Hippocampal formation (tissue), 2 donors: ENCODE results near the gene TP73.
A peak's percentile ranks its signal among the peaks of the same experiment; 100 is the strongest.

ENCODE experiments used
- DNase-seq, 2 donors: peaks; one replicate each; lab custom pipeline; 2025; lab: John Stamatoyannopoulos, UW

Gene TP73

GRCh38 chr1:3653286-3653618 is 936 bp downstream of the TP73 start:
- no peak for DNase-seq

DNA sequence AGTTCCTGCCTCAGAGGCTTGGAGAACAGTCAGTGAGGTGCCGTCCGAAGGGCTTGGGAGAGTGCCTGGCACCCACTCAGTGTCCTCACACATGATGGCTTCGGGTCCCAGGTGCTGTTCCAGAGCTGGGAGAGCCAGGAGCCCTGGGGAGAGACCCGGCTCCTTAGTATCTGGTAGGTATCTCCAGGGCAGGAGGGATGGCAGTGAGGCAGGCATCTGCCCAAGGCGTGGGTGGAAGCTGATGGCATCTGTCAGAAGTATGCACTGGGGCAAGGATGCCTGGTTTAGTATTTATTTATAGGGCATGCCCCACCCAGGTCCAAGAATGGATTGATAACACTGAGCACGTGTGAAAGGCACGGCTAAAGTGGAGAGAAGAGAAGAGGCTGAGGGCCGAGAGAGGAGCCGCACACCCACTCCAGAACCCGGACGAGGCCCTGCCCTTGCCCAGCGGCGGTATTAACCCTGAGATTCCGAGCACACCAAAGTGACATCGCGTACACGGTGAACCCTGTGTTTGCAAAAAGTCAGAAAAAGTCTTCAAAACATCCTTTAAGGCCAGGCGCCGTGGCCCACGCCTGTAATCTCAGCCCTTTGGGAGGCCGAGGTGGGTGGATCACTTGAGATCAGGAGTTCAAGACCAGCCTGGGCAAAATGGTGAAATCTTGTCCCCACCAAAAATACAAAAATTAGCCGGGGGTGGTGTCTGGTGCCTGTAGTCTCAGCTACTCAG is 2.4 kb downstream of the TP73 start:
- DNase-seq: no peak

GRCh38 chr1:3656450-3657095 is 4.3 kb downstream of the TP73 start:
- no peak for DNase-seq

DNA sequence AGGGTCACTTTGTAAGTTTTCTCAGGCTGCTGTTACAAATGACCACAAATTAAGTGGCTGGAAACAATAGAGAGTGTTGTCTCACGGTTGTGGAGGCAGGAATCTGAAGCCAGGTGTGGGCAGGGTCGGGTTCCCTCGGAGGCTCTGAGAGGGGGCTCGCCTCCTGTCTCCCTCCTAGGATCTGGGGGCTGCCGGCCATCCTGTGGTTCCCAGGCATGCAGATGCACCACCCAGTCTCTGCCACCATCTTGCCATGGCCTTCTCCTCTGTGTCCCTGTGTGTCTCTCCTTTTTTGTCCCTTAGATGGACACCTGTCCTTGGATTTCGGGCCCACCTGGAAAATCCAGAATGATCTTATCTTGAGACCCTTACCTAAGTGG is 4.8 kb downstream of the TP73 start:
- no peak for DNase-seq

GRCh38 chr1:3657578-3658230 is 5.4 kb downstream of the TP73 start:
- DNase-seq: no peak

GRCh38 chr1:3658231-3658615 is 5.9 kb downstream of the TP73 start:
- no peak for DNase-seq

- no peak for DNase-seq
Measured at GRCh38 chr1:3659093-3659492, 6.8 kb downstream of the TP73 start.

DNA sequence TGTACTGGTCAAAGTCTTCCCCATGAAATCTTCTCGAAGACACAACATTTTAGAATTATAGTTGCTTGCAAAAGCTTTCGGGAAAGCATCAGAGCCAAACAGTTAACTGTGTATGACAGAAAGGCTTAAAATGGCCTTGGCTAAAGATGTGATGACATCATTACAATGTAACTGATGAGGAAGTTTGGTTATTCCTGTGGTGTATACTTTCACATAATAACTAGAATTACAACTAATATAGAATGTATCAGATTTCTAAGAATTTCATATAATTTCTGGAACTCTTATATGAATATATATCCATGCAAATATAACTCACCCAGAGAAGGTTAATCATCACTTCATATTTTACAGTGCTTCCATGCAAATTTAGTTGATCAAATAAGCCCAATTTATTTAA is 8.4 kb downstream of the TP73 start:
- DNase-seq: no peak

- no peak for DNase-seq
Measured at GRCh38 chr1:3661631-3662030, 9.3 kb downstream of the TP73 start.

GRCh38 chr1:3662080-3662671 is 9.9 kb downstream of the TP73 start:
- DNase-seq: no peak

DNA sequence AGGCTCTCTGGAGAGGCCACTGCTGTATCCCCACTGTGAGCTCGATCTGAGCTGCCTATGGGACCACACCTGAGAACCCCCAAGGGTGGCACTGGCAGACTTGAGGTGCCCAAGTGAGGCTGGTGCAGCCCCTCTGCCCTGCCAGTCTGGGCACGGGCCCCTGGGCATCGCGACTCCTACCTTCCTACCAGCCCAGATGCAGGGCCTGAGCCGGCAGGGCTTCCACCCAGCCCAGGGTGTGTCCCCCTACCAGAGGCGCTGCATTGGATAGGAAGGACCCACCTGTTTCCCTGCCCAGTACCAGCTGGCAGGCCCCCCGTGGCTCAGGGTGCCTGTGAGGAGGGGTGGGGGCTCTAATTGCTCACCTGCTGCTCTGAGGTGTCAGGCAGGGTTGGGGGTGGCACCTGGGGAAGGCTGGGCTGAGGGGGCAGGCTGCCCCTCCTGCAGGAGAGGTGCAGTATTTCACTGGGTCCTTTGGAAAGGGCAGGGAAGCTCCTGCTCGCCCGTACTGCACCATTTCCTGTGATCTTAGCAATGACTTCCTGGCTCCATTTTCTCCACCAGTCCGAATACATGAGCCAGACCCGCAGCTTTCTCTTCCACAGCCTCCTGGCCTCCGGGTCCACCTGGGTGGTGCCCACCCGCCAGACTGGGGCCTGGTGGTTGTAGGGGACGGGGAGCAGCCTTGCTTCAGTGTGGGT is 11.8 kb downstream of the TP73 start:
- no peak for DNase-seq

GRCh38 chr1:3664700-3665375 is 12.5 kb downstream of the TP73 start:
- DNase-seq: no peak

DNA sequence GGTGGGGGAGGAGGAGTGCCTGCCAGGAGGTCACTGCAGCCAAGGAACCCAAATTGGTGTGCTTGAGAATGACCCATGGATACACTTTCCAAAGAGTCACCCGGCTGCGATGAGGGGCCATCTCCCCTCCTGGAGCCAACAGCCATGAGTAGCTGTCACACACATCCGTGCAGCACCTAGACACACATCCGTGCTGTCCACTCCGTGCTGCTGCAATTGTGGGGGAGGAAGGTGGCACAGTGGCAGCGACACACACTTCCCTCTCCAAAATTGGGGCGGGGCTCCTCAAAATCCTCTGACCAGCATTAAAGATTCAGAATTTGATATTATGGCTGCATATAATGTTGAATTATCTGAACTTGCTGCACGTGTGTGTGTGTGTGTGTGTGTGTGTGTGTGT is 15.8 kb downstream of the TP73 start:
- DNase-seq: no peak

DNA sequence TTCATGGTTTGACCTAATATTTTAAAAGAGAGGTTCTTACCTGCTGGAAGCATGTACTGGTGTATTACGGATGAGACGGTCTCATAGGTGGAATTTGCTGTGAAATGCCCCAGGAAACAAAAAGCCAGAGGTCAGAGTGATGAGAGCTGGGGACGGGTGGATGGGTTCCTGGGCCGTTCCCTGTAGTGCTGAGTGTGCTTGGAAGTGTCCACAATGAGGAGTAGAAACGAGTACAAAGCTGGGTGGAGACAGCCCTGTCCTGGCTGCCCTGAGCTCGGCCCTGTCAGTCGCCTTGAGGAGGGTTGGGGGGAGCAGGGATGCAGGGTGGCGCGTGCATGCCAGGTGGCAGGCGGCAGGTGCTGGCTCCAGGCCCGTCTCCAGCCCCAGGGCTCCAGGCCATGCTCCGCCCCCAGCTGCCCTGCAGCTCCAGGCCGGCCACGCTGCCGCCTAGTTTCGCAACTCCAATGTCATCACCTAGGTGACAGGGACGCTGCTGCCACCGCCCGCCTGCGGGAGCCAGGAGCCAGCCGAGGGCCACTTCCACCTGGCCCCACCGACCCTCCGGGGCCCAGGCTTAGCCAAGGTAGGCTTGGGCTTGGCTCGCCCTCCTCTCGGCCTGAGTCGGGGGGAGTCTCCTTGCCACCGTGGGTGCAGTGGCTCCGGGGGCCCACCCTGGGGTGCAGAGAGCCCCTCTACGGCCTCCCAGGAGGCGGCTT is 16.4 kb downstream of the TP73 start:
- peak in 1 of 2 donors; percentile 46 for DNase-seq

GRCh38 chr1:3669421-3669821 is 17.1 kb downstream of the TP73 start:
- DNase-seq: no peak

DNA sequence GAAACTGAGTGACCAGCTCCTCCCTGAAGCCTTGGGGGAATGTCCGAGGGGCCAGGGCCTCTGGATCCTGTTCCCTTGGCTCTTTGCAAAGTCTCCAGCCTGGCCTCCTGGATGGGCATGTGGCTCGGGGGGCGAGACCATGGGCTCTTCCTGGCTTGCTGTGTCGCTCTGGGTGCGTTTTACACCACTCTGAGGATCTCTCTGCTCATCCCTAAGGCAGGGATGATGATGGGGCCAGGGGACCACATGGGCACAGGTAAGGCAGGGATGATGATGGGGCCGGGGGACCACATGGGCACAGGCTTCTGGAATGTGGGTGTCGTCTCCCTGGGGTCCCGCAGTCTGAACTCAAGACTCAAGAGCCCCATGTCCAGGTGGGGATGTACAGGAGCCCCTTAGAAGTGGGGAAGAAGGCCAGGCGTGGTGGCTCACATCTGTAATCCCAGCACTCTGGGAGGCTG is 17.7 kb downstream of the TP73 start:
- no peak for DNase-seq

- DNase-seq: no peak
Measured at GRCh38 chr1:3670823-3671265, 18.5 kb downstream of the TP73 start.

DNA sequence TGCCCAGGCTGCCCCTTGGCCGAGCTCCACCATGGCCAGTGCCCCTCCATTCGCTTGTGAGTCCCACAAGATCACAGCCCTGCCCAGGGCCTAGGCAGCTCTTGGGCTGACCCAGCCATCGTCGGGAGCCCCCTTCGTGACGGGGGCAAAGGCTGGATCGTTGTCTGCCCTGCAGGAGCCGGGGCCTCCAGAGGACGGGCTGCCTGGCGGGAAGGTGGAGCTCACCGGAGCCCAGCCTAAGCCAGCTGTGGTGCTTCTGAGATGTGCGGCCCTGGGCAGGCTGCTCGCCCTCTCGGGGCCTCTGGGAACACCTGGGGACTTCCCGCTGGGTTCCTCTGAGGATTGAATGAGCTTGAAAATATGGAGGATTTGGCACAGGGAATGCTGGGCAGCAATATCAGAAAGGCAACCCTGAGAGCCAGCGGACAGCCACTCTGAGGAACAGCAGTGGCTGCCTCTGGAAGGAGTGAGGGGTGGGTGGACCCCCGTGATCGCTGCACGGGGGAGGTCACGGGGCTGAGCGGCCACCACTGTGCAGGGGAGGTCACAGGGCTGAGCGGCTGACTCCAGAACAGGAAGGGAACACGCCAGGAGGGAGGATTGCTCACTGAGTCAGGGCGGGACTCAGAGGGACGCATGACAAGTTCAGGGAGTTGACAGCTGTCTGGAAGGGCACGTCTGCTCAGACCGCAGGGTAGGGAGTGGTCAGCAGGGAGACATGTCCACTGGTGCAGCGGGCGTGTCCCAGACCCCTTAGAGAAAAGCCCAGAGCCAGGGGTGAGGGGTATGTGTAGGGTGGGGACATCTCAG is 19.3 kb downstream of the TP73 start:
- DNase-seq: no peak

DNA sequence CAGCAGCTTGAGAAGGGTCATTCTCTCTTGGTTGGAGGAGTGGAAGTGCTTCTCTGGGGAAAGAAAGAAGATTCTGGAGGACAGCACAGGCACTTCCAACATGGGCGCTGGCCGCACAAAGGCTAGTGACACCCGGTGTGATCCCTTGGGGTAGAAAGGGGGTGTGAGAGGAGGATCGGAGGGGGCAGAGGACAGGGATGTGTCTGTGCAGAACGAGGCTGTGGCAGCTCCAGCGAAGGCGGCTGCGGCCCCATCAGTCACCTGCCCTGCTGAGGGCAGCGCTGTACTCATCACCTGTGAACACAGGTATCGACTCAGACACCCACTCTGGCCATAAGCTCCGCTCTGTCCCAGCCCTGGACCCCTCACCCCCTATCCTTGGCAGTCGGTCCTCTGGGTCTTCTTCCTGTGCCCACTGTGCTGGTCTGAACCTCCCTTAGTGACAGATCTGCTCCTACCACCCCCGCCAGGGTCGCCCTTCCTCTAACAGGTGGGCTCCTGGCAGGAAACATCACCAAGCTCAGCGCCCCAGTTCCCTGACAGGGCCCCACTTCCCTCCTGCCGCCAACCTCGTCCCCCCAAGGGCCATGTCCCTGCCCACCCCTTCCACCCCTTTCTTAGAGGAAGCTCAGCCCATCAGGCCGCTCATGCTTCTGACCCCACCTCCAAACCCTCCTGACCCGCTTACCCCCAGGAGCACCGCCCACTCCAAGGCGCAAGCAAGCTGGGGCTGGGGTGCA is 20.1 kb downstream of the TP73 start:
- DNase-seq: no peak

GRCh38 chr1:3672971-3673361 is 20.6 kb downstream of the TP73 start:
- no peak for DNase-seq
